Measurements from ENCODE around the gene ZNF503.

The ZNF503 gene

GRCh38 chr10:75425291-75426079 is 23.9 kb upstream of the ZNF503 start:
- TF ChIP-seq ZFX (IDR thresholded peaks at IDR 0.05; ENCODE audit: borderline replicate concordance), result no peak
- TF ChIP-seq CTCF (IDR thresholded peaks at IDR 0.05), result no peak
- no peak overlapping the region for H3K27ac ChIP-seq

GRCh38 chr10:75424571-75424970 is 23.0 kb upstream of the ZNF503 start:
- TF ChIP-seq ZFX (IDR thresholded peaks at IDR 0.05; ENCODE audit: borderline replicate concordance), result no peak
- TF ChIP-seq CTCF (IDR thresholded peaks at IDR 0.05), result no peak
- no peak overlapping the region for H3K27ac ChIP-seq

GRCh38 chr10:75422913-75423312 is 21.3 kb upstream of the ZNF503 start:
- no peak for TF ChIP-seq CTCF (IDR thresholded peaks at IDR 0.05)
- no peak for TF ChIP-seq ZFX (IDR thresholded peaks at IDR 0.05; ENCODE audit: borderline replicate concordance)
- no peak overlapping the region for H3K27ac ChIP-seq

GRCh38 chr10:75418712-75419111 is 17.1 kb upstream of the ZNF503 start:
- no peak overlapping the region for H3K27ac ChIP-seq
- no peak for TF ChIP-seq CTCF (IDR thresholded peaks at IDR 0.05)
- no peak for TF ChIP-seq ZFX (IDR thresholded peaks at IDR 0.05; ENCODE audit: borderline replicate concordance)

- H3K27ac ChIP-seq, result no peak overlapping the region
- TF ChIP-seq ZFX (IDR thresholded peaks at IDR 0.05; ENCODE audit: borderline replicate concordance) (no peak), CTCF (IDR thresholded peaks at IDR 0.05) (no peak)
These were observed 16.7 kb upstream of the ZNF503 start for GRCh38 chr10:75418293-75418692.

- H3K27ac ChIP-seq, result no peak overlapping the region
- TF ChIP-seq ZFX (IDR thresholded peaks at IDR 0.05; ENCODE audit: borderline replicate concordance), result no peak
- TF ChIP-seq CTCF (IDR thresholded peaks at IDR 0.05), result no peak
These were observed 16.0 kb upstream of the ZNF503 start for GRCh38 chr10:75417522-75417927.

- H3K27ac ChIP-seq, result no peak overlapping the region
- TF ChIP-seq ZFX (IDR thresholded peaks at IDR 0.05; ENCODE audit: borderline replicate concordance) (no peak), CTCF (IDR thresholded peaks at IDR 0.05) (no peak)
These were observed 13.0 kb upstream of the ZNF503 start for GRCh38 chr10:75414527-75414926.

All from 22Rv1 (cell line).